Stimulated activated CD8-positive, alpha-beta memory T cell treated with anti-CD3 and anti-CD28 coated beads, Interleukin-7, amount 100 ng/mL, for 24 hours (primary cell): ENCODE results near the gene CYFIP1.

Experiments used
- DNase-seq: peaks from one replicate; pipeline ENCODE4 v3.0.0-alpha.2; 2020; ENCODE audit warnings: low read depth

The CYFIP1 gene

DNA sequence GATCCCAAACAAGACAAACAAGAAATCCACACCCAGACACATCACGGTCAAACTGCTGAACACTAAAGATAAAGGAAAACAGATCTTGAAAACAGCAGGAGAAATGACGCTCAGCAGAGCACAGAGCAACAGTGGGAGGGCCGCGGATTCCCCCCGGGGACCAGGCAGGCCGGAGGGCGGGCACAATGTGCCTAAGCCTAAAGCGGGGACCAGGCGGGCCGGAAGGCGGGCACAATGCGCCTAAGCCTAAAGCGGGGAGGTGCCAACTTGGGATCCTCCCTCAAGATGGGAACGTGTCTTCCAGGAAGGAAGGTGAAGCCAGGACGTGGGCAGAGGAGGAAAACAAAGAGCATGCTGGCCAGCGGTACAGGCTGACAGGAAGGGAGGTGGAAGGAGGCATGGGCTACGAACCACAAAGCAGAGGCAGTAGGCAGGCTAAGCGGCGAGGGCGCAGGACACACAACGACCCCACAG is 31.1 kb downstream of the CYFIP1 start:
- DNase-seq: no peak

GRCh38 chr15:22948056-22948455 is 32.1 kb downstream of the CYFIP1 start:
- DNase-seq: no peak

DNA sequence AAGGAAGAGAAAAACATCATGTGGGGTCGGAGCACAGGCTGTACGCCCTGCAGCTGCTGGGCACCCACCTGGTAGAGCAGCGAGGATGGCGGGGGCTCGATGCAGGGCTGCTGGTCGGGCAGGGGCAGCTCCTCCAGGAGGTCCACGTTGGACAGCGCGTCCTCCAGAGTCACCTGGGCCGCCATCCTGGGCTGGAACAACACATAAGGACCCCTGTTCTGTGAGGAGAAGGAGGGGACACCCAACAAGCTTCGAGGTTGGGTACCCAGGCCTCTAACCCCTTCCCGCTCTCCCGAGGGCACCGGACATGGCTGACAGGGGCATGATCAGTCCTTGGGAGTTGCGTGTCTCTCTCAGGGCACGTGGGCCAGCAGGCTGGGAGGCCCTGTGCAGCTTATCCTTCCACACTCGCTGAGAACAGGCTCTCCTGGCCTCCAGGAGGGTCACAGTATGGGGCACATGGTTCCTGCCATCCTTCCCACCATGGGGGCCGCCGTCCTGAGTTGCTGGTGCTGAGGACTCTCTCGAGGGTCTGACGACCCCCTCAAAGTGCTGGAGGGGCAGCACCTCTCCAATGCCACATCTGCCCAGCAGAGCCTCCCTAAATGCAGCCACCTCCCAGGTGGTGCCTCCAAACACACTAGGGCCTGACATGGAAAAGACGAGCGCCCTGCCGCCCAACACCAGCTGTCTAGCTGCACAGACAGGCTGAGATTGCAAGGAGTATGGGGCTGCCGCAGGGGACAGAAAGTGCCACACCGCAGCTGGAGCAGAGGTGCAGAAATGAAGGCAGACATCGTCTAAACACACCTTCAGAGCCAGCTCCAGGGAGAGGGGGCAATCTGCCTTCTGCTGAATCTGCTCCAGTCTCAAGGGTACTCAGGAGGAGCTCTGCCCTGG is 32.8 kb downstream of the CYFIP1 start:
- no peak for DNase-seq

DNA sequence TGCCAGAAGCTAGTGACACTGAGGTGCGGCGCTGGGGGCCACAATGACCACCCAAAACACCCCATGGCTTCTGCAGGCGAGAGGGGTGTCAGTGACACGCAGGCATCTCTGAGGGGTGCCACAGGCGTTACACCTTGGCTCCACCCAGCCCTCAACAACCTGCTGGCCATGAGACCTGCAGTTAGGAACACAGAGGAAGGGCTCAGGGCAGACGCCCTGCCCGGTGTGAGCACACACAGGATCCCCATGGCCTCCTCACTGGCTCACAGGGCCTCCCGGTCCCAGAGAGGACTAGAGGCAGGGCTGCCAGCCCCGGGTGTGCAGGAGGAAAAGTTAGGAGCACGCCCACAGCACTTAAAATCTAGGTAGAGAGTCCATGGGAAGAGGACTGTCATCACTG is 35.1 kb downstream of the CYFIP1 start:
- no peak for DNase-seq

GRCh38 chr15:22944651-22945050 is 35.5 kb downstream of the CYFIP1 start:
- no peak for DNase-seq

DNA sequence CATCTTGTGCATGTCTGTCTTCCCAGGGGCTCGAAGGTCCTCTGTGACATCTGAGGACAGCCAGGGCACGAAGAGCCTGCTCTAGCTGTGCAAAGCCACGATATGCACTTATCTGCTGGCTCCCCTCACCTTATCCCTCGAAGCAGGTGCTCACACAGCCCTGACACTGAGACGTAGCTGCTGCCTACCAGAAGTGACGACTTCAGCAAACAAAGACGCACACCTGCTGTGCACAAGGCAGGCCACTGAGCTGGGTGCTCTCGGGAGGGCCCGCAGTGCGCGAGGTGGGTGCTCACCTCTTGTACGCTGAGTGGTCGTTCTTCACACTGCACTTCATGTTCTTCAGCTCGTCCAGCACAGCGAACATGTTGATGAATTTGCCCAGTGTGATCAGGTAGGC is 37.3 kb downstream of the CYFIP1 start:
- no peak for DNase-seq

DNA sequence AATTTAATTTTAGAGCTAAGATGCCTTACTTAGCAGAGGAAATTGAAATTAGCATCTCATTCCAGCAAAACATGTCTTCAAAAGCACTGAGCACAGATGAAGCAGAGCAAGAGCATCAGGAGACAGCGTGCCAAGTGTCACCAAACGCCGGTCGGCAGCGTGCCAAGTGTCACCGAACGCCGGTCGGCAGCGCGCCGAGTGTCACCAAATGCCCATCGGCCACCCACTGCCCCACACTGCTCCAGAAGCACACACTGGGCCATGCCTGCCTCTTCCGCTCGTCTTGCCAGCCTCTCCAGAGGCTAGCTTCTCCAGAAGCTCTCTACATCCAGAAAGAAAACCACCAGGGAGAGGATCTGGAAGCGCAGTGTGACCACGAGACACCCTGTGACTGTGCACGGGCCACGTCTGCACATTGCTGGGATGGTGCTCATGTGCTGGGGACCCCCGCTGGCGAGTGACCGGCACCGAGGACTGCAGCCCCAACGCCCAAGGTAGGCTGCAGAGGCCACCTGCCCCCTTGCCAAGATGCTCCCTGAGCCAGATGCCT is 37.8 kb downstream of the CYFIP1 start:
- no peak for DNase-seq

DNA sequence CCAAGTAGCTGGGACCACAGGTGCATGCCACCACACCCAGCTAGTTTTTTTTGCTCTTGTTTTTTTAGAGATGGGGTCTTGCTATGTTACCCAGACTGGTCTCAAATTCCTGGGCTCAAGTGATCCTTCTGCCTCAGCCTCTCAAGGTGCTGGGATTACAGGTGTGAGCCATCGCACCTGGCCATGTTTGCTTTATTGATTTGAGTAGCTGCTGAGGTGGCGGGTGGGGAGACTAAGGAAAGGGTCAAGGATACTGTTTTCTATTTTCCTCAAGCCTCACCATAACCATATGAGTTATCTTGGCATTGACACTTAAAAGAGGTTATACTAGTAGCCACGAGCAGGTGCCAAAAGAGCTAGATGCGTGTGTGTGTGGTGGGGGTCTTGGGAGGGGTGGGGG is 39.0 kb downstream of the CYFIP1 start:
- no peak for DNase-seq

GRCh38 chr15:22939652-22940061 is 40.5 kb downstream of the CYFIP1 start:
- DNase-seq: no peak

DNA sequence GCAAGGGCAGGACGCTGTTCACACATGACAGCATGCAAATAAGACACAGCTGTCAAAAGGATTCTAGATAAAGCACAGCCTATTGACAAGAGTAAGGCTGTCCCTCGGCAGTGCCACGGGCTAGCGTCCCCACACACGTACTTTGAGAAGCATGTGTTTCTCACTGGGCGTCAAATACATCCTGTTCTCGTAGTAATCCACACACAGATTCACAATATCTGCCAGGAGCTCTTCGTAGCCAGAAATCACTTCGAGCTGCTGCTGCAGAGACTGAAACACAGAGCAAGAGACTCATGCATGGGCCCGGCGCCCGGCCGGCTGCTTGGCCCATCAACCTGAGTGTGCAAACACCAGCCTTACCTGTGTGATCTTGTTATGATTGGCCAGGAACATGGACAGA is 41.1 kb downstream of the CYFIP1 start:
- DNase-seq: no peak

DNA sequence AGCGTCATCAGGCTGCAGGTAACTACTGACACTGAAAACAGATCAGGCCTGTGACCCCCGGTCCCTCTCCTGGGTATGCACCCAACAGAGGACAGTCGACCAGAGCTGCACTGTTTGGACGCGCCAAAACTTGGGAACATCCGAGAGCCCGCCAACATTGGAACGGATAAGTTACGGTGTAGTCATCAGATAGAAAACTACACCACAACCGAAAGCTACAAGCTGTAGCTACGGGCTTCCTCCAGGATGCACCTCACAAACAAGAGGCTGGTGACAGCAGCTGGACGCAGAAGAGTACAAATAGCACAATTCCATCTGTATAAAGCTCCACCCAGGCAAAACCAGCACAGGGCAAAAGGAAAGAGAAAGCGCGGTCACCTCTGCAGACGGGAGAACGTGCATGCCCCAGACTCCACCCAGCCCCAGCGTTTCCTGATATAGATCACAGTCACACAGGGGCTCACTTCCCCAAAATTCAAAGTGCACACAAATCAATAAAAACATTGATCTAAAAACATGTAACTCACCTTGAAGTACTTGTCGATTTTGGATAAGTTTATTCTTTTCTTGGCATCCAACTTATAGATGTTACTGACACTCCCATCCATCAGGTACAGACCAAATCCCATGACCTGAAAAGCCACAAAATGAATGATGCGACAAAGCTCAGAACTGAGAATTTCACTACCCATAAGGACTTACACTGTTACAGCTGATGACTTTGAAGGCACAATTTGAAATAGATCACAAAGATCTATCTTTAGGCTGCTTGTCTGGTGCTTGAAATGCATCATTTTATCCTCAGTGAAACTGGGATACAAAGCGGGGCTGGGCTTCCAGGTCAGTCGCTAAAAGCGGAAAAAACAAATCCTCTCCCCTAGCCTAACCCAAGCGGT is 43.3 kb downstream of the CYFIP1 start:
- DNase-seq: no peak

- no peak for DNase-seq
Measured at GRCh38 chr15:22933641-22934061, 46.5 kb downstream of the CYFIP1 start.

DNA sequence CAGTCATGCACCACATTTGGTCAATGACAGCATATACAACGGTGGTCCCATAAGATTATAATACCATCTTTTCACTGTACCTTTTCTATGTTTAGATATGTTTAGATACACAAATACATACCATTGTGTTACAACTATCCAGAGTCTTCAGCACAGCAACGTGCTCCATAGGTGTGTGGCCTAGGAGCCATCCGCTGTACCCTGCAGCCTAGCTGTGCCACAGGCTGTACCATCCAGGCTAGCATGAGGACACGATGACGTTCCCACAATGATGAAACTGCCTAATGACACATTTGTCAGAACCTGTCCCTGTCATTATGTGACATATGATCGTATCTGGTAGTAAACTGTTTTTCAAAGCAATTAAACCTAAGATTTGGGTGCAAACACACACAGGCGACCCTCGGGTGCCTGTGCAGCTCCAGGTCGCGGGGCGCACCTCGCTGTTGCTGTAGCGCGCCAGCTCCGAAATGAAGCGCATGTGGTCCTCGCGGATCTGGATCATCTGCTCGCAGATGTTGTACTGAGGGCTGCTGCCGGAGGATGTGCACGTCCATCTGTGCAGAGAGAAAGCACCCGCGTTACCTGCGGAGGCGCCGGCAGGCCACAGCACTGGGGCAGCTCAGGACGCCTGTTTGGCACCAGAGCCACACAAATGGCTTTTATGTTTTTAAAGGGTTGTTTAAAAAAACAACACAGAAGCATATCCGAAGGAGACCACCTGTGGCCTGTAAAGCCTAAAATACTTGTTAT is 48.2 kb downstream of the CYFIP1 start:
- no peak for DNase-seq

DNA sequence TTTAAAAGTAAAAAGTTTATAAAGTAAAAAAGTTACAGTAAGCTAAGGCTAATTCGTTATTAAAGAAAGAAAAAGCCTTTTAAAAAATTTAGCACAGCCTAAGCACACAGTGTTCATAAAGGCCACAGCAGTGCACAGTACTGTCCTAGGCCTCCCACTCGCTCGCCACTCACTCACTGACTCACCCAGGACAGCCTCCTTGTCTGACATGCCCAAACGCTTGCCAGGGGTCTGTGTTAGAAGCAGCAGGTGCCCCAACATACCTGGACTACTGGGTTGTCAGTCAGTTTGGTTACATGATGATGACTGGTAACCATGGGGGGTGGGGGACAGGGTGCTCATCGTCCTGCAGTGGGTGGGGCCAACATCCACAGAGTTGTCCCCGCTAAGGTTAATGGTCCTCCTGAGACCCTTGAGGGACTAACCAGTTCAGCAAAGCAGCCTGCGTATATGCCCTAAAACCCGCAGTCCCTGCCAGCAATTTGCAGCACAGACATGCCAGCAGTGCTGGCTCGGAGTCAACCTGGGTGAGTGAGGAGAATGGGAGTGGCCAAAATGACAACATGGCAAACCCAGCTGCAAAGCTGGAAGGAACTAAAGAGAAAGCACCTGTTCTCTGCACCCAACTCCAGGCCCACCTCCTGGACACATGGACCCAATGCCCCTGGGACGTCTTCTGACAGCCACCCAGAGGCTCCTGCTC is 49.2 kb downstream of the CYFIP1 start:
- no peak for DNase-seq

- DNase-seq: no peak
Measured at GRCh38 chr15:22927761-22928160, 52.4 kb downstream of the CYFIP1 start.

GRCh38 chr15:22925875-22926274 is 54.3 kb downstream of the CYFIP1 start:
- no peak for DNase-seq

- no peak for DNase-seq
Measured at GRCh38 chr15:22922003-22922402, 58.2 kb downstream of the CYFIP1 start.

- DNase-seq: no peak
Measured at GRCh38 chr15:22919171-22919570, 61.0 kb downstream of the CYFIP1 start.

DNA sequence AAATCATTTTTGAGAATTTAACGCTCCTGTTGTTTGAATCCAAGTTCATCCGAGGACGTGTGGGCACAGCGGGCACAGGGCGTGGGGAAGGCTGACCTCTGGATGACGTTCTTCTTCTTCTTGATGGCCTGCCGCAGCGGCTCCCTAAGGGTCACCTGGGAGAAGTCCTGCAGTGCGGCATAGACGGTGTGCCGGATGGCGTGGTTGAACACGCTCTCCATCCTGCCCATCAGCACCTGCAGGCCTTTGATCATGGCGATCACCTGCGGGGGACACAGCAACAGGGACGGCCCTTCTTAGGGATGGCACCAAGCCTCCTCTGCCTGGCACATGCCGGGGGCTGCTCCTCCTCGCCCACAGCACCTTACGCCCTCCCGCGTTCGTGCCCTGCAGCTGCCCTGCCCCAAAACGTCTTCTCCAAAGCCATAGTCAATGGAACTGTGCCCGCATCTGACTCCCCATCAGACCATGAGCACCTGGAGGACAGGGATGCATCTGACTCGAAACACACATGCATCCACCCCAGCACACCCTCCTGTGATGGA is 61.5 kb downstream of the CYFIP1 start:
- no peak for DNase-seq

GRCh38 chr15:22918056-22918455 is 62.1 kb downstream of the CYFIP1 start:
- no peak for DNase-seq

DNA sequence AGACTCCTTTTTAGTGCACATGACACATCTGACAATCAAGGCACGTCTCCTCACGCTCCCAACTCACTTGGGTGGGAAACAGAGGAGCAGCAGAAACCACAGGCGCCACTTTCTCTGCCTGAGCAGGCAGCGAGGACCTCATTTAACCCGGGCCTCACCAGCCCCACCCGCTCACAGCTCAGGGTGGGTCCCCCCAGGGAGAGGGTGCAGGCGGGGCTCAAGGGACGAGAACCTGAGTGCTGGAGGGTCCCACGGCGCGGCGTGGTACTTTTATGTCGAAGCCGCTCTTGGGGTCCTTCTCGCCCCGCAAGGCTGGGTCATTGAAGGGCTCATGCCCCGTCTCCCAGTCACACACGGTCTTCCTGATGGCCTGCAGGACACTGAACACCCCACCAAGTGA is 62.6 kb downstream of the CYFIP1 start:
- no peak for DNase-seq
